Upper lobe of right lung (tissue), 1 donor: ENCODE results near the gene EPB41L4B. TPM values are rescaled to one million over a fixed set of nuclear protein-coding genes. Genes with fewer than 3 reads are reported as not detected.

Experiments used
- ATAC-seq: fragments of 200-7000 bp; cut with Tn5 transposase; one replicate; pipeline ENCODE4 v1.9.1; 2020; ENCODE audit warnings: mild to moderate bottlenecking, moderate library complexity
- DNase-seq: peaks from one replicate; pipeline ENCODE4 v3.0.0-alpha.2; 2020
- H3K27ac ChIP-seq: fragments of 200-600 bp; one replicate; pipeline ENCODE4 v1.8.0; 2022
- H3K27me3 ChIP-seq: fragments of 200-600 bp; one replicate; pipeline ENCODE4 v1.8.0; 2022; ENCODE audit warnings: mild to moderate bottlenecking
- H3K36me3 ChIP-seq: fragments of 200-600 bp; one replicate; pipeline ENCODE4 v1.8.0; 2022
- H3K4me1 ChIP-seq: fragments of 200-600 bp; one replicate; pipeline ENCODE4 v1.8.0; 2022
- H3K4me3 ChIP-seq: fragments of 200-600 bp; one replicate; pipeline ENCODE4 v1.8.0; 2022; ENCODE audit warnings: mild to moderate bottlenecking
- H3K9me3 ChIP-seq: fragments of 200-600 bp; one replicate; pipeline ENCODE4 v1.8.0; 2022
- intact Hi-C: fragments of 100-400 bp; cut with DNase I; formaldehyde crosslinking; loops from one replicate; pipeline ENCODE4 v1.11.0; 2022
- total RNA-seq: library from RNA; stranded (reverse); fragmentation: NEBNext Ultra II Directional; extraction: Animal tissue kit (Norgen Biotek cat#: 25700); gene quantifications from one replicate; pipeline ENCODE4 v1.2.1, GENCODE V29; 2021
- TF ChIP-seq, protein P1 (sequence below): fragments of 200-600 bp; IDR thresholded peaks from one replicate; pipeline ENCODE4 v1.8.0; 2022; ENCODE audit warnings: antibody characterized with exemption
- donor health status: DM: no; HTN: yes; CAD: no; lungs with severe emphysema.

Gene EPB41L4B
- total RNA-seq, 1 donor from 2014 or later = 10.1 TPM

DNA sequence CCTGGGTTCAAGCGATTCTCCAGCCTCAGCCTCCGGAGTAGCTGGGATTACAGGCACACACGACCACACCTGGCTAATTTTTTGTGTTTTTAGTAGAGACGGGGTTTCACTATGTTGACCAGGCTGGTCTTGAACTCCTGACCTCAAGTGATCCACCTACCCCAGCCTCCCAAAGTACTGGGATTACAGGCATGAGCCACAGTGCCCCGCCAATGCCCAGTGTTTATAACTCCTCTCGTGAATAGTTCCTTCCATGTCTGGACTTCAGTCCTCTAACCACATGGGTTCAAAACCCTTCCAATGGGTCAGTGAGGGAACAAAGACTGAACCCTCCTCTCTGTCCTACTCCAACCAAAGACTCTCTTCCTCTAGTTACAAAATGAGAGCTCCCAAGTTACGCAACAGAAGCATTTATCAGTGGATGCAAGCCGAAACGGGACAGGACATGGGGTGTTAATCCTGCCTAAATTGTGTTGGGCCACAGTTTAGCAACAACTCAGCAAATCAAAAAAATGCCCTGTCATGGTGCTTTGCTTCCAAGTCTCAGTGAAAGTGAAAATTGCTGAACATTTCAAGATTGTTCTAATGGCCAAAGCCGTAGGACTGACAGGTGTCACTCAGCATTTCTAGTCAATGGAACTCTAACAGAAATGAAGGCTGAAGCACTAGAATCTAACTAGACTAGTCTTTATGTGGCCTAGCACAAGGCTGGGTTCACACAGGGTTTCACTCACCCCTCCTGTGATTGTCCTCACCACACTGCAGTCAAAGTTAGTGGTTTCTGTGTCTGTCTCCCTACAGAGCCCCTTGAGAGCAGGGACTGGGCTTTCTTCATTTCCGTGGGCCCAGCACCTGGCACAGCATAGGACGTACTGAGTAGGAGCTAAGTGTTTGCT lies 197.9 kb downstream of the EPB41L4B start:
- no peaks in the 10 kb centered on the region for H3K27me3 ChIP-seq
- TF ChIP-seq, protein P1, sequence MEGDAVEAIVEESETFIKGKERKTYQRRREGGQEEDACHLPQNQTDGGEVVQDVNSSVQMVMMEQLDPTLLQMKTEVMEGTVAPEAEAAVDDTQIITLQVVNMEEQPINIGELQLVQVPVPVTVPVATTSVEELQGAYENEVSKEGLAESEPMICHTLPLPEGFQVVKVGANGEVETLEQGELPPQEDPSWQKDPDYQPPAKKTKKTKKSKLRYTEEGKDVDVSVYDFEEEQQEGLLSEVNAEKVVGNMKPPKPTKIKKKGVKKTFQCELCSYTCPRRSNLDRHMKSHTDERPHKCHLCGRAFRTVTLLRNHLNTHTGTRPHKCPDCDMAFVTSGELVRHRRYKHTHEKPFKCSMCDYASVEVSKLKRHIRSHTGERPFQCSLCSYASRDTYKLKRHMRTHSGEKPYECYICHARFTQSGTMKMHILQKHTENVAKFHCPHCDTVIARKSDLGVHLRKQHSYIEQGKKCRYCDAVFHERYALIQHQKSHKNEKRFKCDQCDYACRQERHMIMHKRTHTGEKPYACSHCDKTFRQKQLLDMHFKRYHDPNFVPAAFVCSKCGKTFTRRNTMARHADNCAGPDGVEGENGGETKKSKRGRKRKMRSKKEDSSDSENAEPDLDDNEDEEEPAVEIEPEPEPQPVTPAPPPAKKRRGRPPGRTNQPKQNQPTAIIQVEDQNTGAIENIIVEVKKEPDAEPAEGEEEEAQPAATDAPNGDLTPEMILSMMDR = no peak
- DNase-seq = peak; percentile 74
- peak; percentile 44 for ATAC-seq
- H3K4me1 ChIP-seq = peaks cover 11% of the 10 kb centered on the region
- no peaks in the 10 kb centered on the region for H3K9me3 ChIP-seq
- intact Hi-C loops = no loop called here
- no peak overlapping the region for H3K4me3 ChIP-seq
- no peaks in the 10 kb centered on the region for H3K36me3 ChIP-seq
- peak overlapping the region; percentile 32 for H3K27ac ChIP-seq

Other genes with a start within 250 kb of the EPB41L4B start
- gene TMEM245, start 201.1 kb downstream of the EPB41L4B start, total RNA-seq = 92.1 TPM
- 0.09 TPM for gene FRRS1L, start 153.8 kb downstream of the EPB41L4B start, total RNA-seq
- gene PTPN3, start 177.2 kb upstream of the EPB41L4B start, total RNA-seq = 17.1 TPM